ENCODE measurements around the gene OLFM2.
A peak's percentile ranks its signal among the peaks of the same experiment; 100 is the strongest.
"Not testable (repeated sequence)": the region's sequence is repeated elsewhere in the genome, so short reads cannot be mapped to it uniquely, and the experiment has no call there.

Gene OLFM2

GRCh38 chr19:9860407-9860806 lies 75.9 kb downstream of the OLFM2 start:
- DNase-seq, result no peak

GRCh38 chr19:9858766-9859165 lies 77.5 kb downstream of the OLFM2 start:
- DNase-seq, result no peak

GRCh38 chr19:9857920-9858746 lies 78.2 kb downstream of the OLFM2 start:
- DNase-seq, result peak; percentile 52

DNA sequence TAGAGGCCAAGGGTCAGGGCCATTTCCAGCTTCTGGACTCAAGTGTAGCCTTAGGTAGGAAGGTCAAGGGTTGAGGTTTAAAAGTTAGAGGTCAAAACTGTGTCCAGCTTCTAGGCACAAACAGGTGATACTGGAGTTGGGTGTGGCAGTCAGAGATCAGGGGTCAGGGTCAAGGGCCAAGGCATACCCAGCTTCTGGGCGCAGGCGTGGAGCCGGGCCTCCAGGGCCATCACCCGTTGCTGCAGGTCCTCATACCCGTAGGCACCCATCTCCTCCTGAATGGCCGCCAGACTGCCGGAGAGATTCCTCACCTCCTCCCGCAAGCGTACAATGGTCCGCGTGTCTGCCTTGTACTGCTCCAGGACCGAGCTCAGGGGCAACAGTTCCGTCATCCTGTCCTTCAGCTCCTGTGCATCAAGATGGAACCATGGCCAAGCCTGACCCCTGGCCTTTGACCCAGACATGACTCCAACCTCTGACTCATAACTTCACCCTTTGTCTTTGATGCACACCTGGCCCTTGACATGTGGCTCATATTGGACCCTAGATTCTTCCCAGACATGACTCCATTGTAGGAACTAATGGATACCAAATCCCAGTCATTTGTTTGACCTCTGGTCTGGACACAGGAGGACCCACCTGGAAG lies 79.1 kb downstream of the OLFM2 start:
- DNase-seq, result no peak

- DNase-seq, result no peak
Observed at GRCh38 chr19:9856609-9857008, 79.7 kb downstream of the OLFM2 start.

DNA sequence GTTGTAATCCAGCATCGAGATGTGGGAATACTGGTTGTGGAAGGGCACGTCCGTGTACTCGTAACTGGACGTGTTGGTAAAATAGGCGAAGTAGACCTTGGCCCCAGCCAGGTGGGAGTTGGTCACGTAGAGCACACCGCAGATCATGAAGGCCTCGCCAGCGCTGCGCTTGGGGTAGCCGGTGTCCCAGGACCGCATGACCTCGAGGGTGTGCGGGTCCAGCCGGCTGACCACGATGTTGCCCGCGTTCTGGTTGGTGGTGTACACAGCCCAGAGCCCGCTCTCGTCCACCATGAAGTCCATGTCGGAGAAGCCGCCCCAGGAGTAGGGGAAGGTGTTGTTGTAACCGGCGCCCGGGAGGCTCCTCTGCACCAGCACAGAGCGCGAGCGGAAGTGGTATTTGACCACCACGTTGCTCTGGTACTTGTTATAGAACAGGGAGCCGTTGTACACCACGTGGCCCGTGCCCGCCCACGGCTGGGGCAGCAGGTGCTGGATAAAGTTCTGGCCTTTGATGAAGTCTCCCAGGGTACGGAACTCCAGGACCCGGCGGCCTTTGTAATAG lies 82.0 kb downstream of the OLFM2 start:
- DNase-seq, result no peak

DNA sequence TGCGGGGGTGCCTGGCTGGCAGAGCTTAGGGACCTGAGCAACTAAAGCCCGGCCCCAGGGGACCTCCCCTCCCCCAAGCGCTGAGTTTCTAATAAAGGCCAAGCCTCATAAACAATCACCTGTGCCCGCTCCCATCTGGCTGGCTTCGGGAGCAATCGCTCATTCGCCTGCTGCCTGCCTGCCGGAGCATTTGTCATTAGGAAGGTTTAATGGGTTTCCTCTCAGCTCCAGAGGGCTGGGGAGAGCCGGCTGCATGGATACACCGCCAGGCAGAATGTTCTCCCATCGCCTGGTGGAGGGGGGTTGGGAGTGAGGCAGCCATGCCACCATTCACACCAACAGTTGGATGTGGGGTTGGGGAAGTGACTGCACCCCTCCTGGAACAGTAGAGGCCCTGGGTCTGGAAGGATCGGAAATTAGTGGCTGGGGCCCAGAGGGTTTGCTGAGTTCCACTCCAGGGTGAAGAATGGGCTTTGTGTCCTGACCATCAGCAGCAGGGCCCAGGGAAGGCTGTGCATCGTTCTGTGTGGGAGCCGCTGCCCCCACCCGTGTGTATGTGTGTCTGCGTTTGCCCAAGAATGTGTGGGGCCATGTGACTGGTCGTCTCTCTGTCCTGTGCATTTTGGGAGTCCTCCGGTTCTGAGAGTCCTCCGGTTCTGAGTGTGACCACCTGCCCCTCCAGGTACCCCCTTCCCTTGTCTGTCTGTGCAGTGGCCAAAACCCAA lies 85.9 kb downstream of the OLFM2 start:
- no peak for DNase-seq

GRCh38 chr19:9849791-9850190 lies 86.5 kb downstream of the OLFM2 start:
- no peak for DNase-seq

DNA sequence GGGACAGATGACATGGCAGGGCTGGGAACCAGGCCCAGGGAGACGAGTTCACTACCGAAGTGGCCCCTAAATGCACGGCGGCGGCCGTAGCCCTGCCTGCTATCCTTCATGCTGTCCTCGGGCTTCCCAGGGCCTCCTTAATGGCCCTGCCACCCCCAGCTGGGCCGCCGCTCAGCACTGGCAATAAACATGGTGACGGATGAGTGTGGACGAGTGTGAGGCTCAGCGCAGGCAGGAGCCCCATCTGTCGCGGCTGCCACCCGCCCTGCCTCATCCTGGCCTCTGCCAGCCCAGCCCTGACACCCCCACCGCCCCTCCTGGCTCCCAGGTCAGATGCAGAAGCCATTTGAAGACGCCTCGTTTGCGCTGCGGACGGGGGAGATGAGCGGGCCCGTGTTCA lies 87.6 kb downstream of the OLFM2 start:
- no peak for DNase-seq

DNA sequence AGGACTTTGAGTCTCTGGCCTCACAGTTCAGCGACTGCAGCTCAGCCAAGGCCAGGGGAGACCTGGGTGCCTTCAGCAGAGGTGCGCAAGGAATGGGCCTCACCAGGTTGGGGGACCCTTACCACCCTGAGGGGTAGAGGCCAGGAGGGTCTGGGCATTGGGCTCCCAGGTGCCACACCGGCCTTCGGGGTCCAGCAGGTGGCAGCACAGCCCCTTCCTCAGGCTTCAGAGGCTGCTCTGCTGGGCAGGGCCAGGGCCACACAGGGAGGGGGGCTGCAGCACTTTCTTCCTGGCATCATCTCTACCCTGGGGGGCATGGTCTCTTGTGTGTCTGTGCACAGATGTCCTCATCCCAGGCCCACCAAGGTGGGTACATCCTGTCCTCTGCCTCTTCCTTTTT lies 88.3 kb downstream of the OLFM2 start:
- peak; percentile 21 for DNase-seq

GRCh38 chr19:9847087-9847671 lies 89.1 kb downstream of the OLFM2 start:
- no peak for DNase-seq

- not testable (repeated sequence) for DNase-seq
Observed at GRCh38 chr19:9843626-9844273, 92.6 kb downstream of the OLFM2 start.

- DNase-seq, result no peak
Observed at GRCh38 chr19:9842834-9843625, 93.3 kb downstream of the OLFM2 start.

DNA sequence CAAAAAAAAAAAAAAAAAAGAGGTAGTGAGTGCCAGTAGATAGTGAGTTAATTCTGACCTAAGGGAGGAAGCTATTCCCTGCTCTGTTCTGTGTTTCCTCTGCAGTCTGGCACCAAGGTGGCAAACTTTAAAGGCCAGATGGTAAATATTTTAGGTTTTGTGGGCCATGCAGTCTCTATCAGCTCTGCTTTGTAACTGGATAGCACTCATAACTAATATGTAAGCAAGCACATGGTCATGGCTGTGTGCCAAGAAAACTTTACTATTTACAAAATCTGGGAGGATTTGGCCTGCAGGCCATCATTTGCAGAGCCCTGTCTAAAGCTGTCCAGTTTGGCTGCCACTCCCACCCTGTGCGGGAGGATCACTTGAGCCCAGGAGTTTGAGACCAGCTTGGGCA lies 96.9 kb downstream of the OLFM2 start:
- DNase-seq, result no peak

DNA sequence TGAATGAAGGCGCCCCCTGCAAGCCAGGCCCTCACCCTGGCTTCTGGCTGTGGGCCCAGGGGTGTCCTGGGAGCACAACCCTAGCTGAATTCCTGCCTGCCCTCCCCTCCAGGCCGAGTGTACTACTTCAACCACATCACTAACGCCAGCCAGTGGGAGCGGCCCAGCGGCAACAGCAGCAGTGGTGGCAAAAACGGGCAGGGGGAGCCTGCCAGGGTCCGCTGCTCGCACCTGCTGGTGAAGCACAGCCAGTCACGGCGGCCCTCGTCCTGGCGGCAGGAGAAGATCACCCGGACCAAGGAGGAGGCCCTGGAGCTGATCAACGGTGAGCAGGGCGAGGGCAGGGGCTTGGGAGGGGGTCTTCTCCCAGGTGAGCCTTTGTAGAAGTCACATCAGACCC lies 98.0 kb downstream of the OLFM2 start:
- no peak for DNase-seq

GRCh38 chr19:9836021-9836420 lies 100.3 kb downstream of the OLFM2 start:
- no peak for DNase-seq

- DNase-seq, result no peak
Observed at GRCh38 chr19:9835507-9835949, 100.8 kb downstream of the OLFM2 start.

DNA sequence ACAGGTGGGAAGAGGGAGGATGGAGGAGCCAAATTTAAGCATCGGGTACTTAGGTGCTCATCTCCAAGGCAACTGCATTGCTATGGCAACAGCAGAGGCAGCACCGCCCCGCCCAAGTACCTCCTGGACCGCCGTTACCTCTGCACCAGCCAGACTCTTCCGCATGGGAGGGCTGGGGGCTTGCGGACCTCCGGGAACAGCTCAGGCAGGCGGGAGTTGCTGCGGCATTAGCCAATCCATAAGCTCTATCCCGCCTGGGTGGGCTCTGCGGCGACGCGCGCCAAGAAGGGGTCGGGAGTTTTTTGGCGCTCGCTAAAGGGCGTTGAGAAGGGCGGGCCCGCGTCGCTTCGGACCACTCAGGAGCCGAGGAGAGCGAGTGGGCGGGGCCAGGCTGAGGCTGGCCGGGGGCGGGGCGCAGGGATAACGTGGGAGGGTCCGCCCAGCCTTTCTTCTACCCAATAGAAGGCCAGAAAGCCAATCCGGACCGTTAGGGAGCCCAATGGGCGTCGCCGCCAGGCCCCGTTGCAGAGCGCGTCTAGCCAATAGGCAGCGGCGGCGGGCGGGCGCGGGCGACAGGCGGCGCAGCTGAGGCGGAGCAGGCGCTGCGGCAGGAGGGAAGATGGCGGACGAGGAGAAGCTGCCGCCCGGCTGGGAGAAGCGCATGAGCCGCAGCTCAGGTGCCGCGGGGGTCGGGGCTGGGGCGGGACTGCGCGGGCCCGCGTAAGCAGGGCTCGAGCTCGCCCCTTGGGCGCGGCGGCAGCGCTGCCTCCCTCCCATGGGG lies 101.4 kb downstream of the OLFM2 start, which contains the start of gene PIN1:
PIN1 (plus strand) TSS at position 593 of the 781 bp plus-strand sequence; CDS start at position 620, 27 bp downstream.
- DNase-seq, result peak; percentile 99

- no peak for DNase-seq
Observed at GRCh38 chr19:9834307-9834725, 102.0 kb downstream of the OLFM2 start.

- DNase-seq, result no peak
Observed at GRCh38 chr19:9828551-9829063, 107.7 kb downstream of the OLFM2 start.
